Limb (tissue), 2 donors: ENCODE measurements around the gene LGALS3BP.
A peak's percentile ranks its signal among the peaks of the same experiment; 100 is the strongest.
"Not testable (repeated sequence)": the region's sequence is repeated elsewhere in the genome, so short reads cannot be mapped to it uniquely, and the experiment has no call there.

Experiments used
- DNase-seq, 2 donors: peaks; one replicate each; pipeline ENCODE4 v3.0.0-alpha.2; 2016; ENCODE audit errors: extremely low spot score in 2 of 2

The LGALS3BP gene

GRCh38 chr17:78966910-78967600 is 12.7 kb downstream of the LGALS3BP start:
- DNase-seq = no peak

- no peak for DNase-seq
Observed at GRCh38 chr17:78966123-78966813, 13.5 kb downstream of the LGALS3BP start.

GRCh38 chr17:78965491-78965924 is 14.2 kb downstream of the LGALS3BP start:
- no peak for DNase-seq

GRCh38 chr17:78963378-78963777 is 16.3 kb downstream of the LGALS3BP start:
- DNase-seq = no peak

- not testable (repeated sequence) for DNase-seq
Observed at GRCh38 chr17:78962984-78963348, 16.8 kb downstream of the LGALS3BP start.

- DNase-seq = no peak
Observed at GRCh38 chr17:78962345-78962983, 17.3 kb downstream of the LGALS3BP start.

- DNase-seq = no peak
Observed at GRCh38 chr17:78961571-78961970, 18.2 kb downstream of the LGALS3BP start.

GRCh38 chr17:78960928-78961327 is 18.8 kb downstream of the LGALS3BP start:
- DNase-seq = no peak

- no peak for DNase-seq
Observed at GRCh38 chr17:78959803-78960202, 19.9 kb downstream of the LGALS3BP start.

GRCh38 chr17:78958641-78959127 is 21.0 kb downstream of the LGALS3BP start:
- DNase-seq = no peak

- DNase-seq = no peak
Observed at GRCh38 chr17:78957128-78957527, 22.6 kb downstream of the LGALS3BP start.

- DNase-seq = no peak
Observed at GRCh38 chr17:78956254-78956653, 23.5 kb downstream of the LGALS3BP start.

- DNase-seq = no peak
Observed at GRCh38 chr17:78954684-78955083, 25.0 kb downstream of the LGALS3BP start.

- peak; percentile 46 to 67 for DNase-seq
Observed at GRCh38 chr17:78953356-78954350, 26.1 kb downstream of the LGALS3BP start.

- DNase-seq = no peak
Observed at GRCh38 chr17:78952706-78953105, 27.0 kb downstream of the LGALS3BP start.

GRCh38 chr17:78951967-78952551 is 27.7 kb downstream of the LGALS3BP start:
- no peak for DNase-seq

GRCh38 chr17:78950870-78951269 is 28.9 kb downstream of the LGALS3BP start:
- no peak for DNase-seq

- DNase-seq = no peak
Observed at GRCh38 chr17:78947235-78948149, 32.2 kb downstream of the LGALS3BP start.

- DNase-seq = no peak
Observed at GRCh38 chr17:78946631-78947030, 33.1 kb downstream of the LGALS3BP start.

- no peak for DNase-seq
Observed at GRCh38 chr17:78946131-78946530, 33.6 kb downstream of the LGALS3BP start.
